WTC11 (cell line): ENCODE results near the gene PKP3. TPM values are rescaled to one million over a fixed set of nuclear protein-coding genes. Genes with fewer than 3 reads are reported as not detected.

Source experiments
- ATAC-seq: fragments of 200-7000 bp; cut with Tn5 transposase; 2 replicates; pipeline ENCODE4 v1.10.0; 2021; ENCODE audit warnings: mild to moderate bottlenecking, moderate library complexity
- CTCF ChIA-PET: fragments of 300-600 bp; sonication (Branson Sonifier 250); formaldehyde crosslinking; loops from one replicate; lab custom pipeline; 2021; ENCODE audit warnings: antibody characterized with exemption; lab: Charles Lee
- POLR2A ChIA-PET: fragments of 350-600 bp; sonication (Branson Sonifier 250); formaldehyde crosslinking; loops from one replicate; lab custom pipeline; 2021; ENCODE audit warnings: antibody characterized with exemption; lab: Charles Lee
- DNase-seq: peaks from one replicate; pipeline ENCODE4 v3.0.0; 2021; ENCODE audit warnings: low spot score
- H3K27ac Mint-ChIP-seq: 2 replicates; pipeline ENCODE4 v1.8.0; 2021; ENCODE audit warnings: mixed read lengths
- H3K27me3 Mint-ChIP-seq: 2 replicates; pipeline ENCODE4 v1.8.0; 2021; ENCODE audit warnings: low read depth, mild to moderate bottlenecking, moderate library complexity, mixed read lengths
- H3K36me3 Mint-ChIP-seq: 2 replicates; pipeline ENCODE4 v1.8.0; 2021; ENCODE audit warnings: mixed read lengths
- H3K4me1 Mint-ChIP-seq: 2 replicates; pipeline ENCODE4 v1.8.0; 2022; ENCODE audit warnings: mixed read lengths
- H3K4me3 Mint-ChIP-seq: 2 replicates; pipeline ENCODE4 v1.8.0; 2021; ENCODE audit warnings: mild to moderate bottlenecking, moderate library complexity, mixed read lengths
- H3K9me3 Mint-ChIP-seq: 2 replicates; pipeline ENCODE4 v1.8.0; 2021; ENCODE audit warnings: mixed read lengths
- EMX1 ChIP-seq: fragments of 250-450 bp; sonication (Bioruptor Pico); IDR thresholded peaks from 2 replicates; pipeline ENCODE4 v1.8.0; 2021; ENCODE audit warnings: mild to moderate bottlenecking
- GABPB1 ChIP-seq: sonication (generic); formaldehyde crosslinking; IDR thresholded peaks from 2 replicates; pipeline ENCODE4 v1.8.1; 2023; ENCODE audit warnings: mild to moderate bottlenecking, missing genetic modification reagents
- GRHL2 ChIP-seq: fragments of 250-450 bp; sonication (Bioruptor Pico); IDR thresholded peaks from 2 replicates; pipeline ENCODE4 v1.8.0; 2022; ENCODE audit warnings: mild to moderate bottlenecking, moderate library complexity; ENCODE audit not compliant: insufficient replicate concordance, severe bottlenecking
- HMGA2 ChIP-seq: fragments of 250-450 bp; sonication (Bioruptor Pico); IDR thresholded peaks from 2 replicates; pipeline ENCODE4 v1.4.0; 2021; ENCODE audit warnings: mild to moderate bottlenecking, moderate library complexity
- JUN ChIP-seq: sonication (generic); formaldehyde crosslinking; IDR thresholded peaks from 2 replicates; pipeline ENCODE4 v1.8.0; 2023; ENCODE audit warnings: mild to moderate bottlenecking, missing genetic modification reagents
- KAT7 ChIP-seq: sonication (generic); formaldehyde crosslinking; IDR thresholded peaks from 2 replicates; pipeline ENCODE4 v1.8.1; 2023; ENCODE audit warnings: missing genetic modification reagents, mild to moderate bottlenecking, borderline replicate concordance
- NR2C2 ChIP-seq: sonication (generic); formaldehyde crosslinking; IDR thresholded peaks from 2 replicates; pipeline ENCODE4 v1.8.0; 2022; ENCODE audit warnings: mild to moderate bottlenecking, missing genetic modification reagents
- SMAD3 ChIP-seq: sonication (generic); formaldehyde crosslinking; IDR thresholded peaks from 2 replicates; pipeline ENCODE4 v1.8.0; 2022; ENCODE audit warnings: missing genetic modification reagents, mild to moderate bottlenecking, borderline replicate concordance
- ZNF121 ChIP-seq: sonication (generic); formaldehyde crosslinking; IDR thresholded peaks from 2 replicates; pipeline ENCODE4 v1.8.0; 2023; ENCODE audit warnings: missing genetic modification reagents
- ZNF232 ChIP-seq: sonication (generic); formaldehyde crosslinking; IDR thresholded peaks from 2 replicates; pipeline ENCODE4 v1.8.0; 2022; ENCODE audit warnings: mild to moderate bottlenecking, missing genetic modification reagents
- ZNF317 ChIP-seq: sonication (generic); formaldehyde crosslinking; IDR thresholded peaks from 2 replicates; pipeline ENCODE4 v1.8.1; 2023; ENCODE audit warnings: low read depth, mild to moderate bottlenecking, moderate library complexity, missing genetic modification reagents, borderline replicate concordance
- ZNF416 ChIP-seq: fragments of 250-450 bp; sonication (Bioruptor Pico); IDR thresholded peaks from 2 replicates; pipeline ENCODE4 v1.9.0; 2021; ENCODE audit warnings: mild to moderate bottlenecking, inconsistent platforms
- total RNA-seq: library from RNA; stranded (reverse); gene quantifications from 3 replicates; pipeline ENCODE4 v1.2.3, GENCODE V29; 2021
- TF ChIP-seq, protein P1 (sequence below): fragments of 250-450 bp; sonication (Bioruptor Pico); IDR thresholded peaks from 2 replicates; pipeline ENCODE4 v1.9.0; 2021; ENCODE audit warnings: mild to moderate bottlenecking, borderline replicate concordance
- TF ChIP-seq, protein P2 (sequence below): sonication (generic); formaldehyde crosslinking; IDR thresholded peaks from 2 replicates; pipeline ENCODE4 v1.8.1; 2022; ENCODE audit warnings: low read depth, missing genetic modification reagents, borderline replicate concordance
- TF ChIP-seq, protein P3 (sequence below): sonication (generic); formaldehyde crosslinking; IDR thresholded peaks from 2 replicates; pipeline ENCODE4 v1.8.1; 2022; ENCODE audit warnings: mild to moderate bottlenecking, moderate library complexity, missing genetic modification reagents
- TF ChIP-seq, protein P4 (sequence below): sonication (generic); formaldehyde crosslinking; IDR thresholded peaks from 2 replicates; pipeline ENCODE4 v1.8.0; 2023; ENCODE audit warnings: missing genetic modification reagents
- TF ChIP-seq, protein P5 (sequence below): fragments of 250-450 bp; sonication (Bioruptor Pico); conservative IDR thresholded peaks from 2 replicates; pipeline ENCODE4 v1.9.0; 2021; ENCODE audit warnings: mild to moderate bottlenecking
- TF ChIP-seq, protein P6 (sequence below): sonication (generic); formaldehyde crosslinking; IDR thresholded peaks from 2 replicates; pipeline ENCODE4 v1.8.1; 2022; ENCODE audit warnings: missing genetic modification reagents, borderline replicate concordance
- TF ChIP-seq, protein P7 (sequence below): sonication (generic); formaldehyde crosslinking; conservative IDR thresholded peaks from 2 replicates; pipeline ENCODE4 v1.8.1; 2023; ENCODE audit warnings: mild to moderate bottlenecking, low read depth, missing genetic modification reagents, moderate library complexity

Gene PKP3
- total RNA-seq, 1 experiment from 2014 or later = 17.3 TPM

DNA sequence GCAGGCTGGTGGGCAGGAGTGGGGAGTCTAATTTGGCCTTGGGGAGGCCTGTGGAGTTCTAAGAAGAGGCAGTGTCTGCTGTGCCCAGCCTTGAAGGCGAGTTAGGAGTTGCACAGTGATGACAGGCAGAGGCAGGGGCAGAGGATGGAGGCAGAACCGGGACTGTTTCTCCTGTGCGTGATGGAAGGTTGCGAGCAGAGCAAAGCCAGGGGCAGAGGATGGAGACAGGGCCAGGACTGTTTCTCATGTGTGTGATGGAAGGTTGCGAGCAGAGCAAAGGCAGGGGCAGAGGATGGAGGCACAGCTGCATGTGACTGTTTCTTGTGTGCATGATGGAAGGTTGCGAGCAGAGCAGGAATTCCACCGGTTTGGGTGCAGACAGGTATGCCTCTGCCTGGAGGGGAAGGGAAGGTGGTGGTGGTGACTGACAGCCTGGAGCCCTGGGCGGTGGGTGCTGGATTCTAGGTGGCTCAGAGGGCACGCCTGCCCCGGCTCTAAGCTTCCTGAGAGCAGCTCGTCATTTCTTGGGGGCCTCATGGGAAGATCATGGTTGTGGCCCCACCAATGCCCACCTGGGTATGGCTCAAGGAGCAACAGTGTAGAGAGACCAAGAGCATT is 16.0 kb upstream of the PKP3 start:
- Mint-ChIP-seq H3K9me3 (0 out of 2 replicates have a peak, but pooled peaks cover 7% of the 10 kb centered on the region), H3K27ac (peak overlapping the region; percentile 47; the same call in 1 of the 2 replicates), H3K4me1 (no peaks in the 10 kb centered on the region), H3K27me3 (no peaks in the 10 kb centered on the region), H3K4me3 (no peak overlapping the region), H3K36me3 (peaks cover 16% of the 10 kb centered on the region)
- ATAC-seq (no peak), DNase-seq (no peak)
- ChIA-PET CTCF (interaction anchor here (2.0 kb wide), 1 partner anchor 127 kb away, joined by 7 read pairs; no protein-coding TSS in a partner anchor), POLR2A (no interaction called here)
- TF ChIP-seq, protein P1, sequence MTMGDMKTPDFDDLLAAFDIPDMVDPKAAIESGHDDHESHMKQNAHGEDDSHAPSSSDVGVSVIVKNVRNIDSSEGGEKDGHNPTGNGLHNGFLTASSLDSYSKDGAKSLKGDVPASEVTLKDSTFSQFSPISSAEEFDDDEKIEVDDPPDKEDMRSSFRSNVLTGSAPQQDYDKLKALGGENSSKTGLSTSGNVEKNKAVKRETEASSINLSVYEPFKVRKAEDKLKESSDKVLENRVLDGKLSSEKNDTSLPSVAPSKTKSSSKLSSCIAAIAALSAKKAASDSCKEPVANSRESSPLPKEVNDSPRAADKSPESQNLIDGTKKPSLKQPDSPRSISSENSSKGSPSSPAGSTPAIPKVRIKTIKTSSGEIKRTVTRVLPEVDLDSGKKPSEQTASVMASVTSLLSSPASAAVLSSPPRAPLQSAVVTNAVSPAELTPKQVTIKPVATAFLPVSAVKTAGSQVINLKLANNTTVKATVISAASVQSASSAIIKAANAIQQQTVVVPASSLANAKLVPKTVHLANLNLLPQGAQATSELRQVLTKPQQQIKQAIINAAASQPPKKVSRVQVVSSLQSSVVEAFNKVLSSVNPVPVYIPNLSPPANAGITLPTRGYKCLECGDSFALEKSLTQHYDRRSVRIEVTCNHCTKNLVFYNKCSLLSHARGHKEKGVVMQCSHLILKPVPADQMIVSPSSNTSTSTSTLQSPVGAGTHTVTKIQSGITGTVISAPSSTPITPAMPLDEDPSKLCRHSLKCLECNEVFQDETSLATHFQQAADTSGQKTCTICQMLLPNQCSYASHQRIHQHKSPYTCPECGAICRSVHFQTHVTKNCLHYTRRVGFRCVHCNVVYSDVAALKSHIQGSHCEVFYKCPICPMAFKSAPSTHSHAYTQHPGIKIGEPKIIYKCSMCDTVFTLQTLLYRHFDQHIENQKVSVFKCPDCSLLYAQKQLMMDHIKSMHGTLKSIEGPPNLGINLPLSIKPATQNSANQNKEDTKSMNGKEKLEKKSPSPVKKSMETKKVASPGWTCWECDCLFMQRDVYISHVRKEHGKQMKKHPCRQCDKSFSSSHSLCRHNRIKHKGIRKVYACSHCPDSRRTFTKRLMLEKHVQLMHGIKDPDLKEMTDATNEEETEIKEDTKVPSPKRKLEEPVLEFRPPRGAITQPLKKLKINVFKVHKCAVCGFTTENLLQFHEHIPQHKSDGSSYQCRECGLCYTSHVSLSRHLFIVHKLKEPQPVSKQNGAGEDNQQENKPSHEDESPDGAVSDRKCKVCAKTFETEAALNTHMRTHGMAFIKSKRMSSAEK = no peak
- no peak for TF ChIP-seq GABPB1
- no peak for TF ChIP-seq JUN
- no peak for TF ChIP-seq EMX1 (CRISPR knock-in tag)
- TF ChIP-seq KAT7 = no peak
- TF ChIP-seq, protein P2, sequence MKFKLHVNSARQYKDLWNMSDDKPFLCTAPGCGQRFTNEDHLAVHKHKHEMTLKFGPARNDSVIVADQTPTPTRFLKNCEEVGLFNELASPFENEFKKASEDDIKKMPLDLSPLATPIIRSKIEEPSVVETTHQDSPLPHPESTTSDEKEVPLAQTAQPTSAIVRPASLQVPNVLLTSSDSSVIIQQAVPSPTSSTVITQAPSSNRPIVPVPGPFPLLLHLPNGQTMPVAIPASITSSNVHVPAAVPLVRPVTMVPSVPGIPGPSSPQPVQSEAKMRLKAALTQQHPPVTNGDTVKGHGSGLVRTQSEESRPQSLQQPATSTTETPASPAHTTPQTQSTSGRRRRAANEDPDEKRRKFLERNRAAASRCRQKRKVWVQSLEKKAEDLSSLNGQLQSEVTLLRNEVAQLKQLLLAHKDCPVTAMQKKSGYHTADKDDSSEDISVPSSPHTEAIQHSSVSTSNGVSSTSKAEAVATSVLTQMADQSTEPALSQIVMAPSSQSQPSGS = no peak
- TF ChIP-seq ZNF121 = no peak
- TF ChIP-seq ZNF317 (CRISPR knock-in tag) = no peak
- no peak for TF ChIP-seq GRHL2 (CRISPR knock-in tag)
- TF ChIP-seq NR2C2 (CRISPR knock-in tag) = no peak
- TF ChIP-seq ZNF232 (CRISPR knock-in tag) = no peak
- TF ChIP-seq, protein P3, sequence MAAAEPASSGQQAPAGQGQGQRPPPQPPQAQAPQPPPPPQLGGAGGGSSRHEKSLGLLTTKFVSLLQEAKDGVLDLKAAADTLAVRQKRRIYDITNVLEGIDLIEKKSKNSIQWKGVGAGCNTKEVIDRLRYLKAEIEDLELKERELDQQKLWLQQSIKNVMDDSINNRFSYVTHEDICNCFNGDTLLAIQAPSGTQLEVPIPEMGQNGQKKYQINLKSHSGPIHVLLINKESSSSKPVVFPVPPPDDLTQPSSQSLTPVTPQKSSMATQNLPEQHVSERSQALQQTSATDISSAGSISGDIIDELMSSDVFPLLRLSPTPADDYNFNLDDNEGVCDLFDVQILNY (CRISPR knock-in tag) = no peak
- TF ChIP-seq, protein P4, sequence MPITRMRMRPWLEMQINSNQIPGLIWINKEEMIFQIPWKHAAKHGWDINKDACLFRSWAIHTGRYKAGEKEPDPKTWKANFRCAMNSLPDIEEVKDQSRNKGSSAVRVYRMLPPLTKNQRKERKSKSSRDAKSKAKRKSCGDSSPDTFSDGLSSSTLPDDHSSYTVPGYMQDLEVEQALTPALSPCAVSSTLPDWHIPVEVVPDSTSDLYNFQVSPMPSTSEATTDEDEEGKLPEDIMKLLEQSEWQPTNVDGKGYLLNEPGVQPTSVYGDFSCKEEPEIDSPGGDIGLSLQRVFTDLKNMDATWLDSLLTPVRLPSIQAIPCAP = no peak
- TF ChIP-seq, protein P5, sequence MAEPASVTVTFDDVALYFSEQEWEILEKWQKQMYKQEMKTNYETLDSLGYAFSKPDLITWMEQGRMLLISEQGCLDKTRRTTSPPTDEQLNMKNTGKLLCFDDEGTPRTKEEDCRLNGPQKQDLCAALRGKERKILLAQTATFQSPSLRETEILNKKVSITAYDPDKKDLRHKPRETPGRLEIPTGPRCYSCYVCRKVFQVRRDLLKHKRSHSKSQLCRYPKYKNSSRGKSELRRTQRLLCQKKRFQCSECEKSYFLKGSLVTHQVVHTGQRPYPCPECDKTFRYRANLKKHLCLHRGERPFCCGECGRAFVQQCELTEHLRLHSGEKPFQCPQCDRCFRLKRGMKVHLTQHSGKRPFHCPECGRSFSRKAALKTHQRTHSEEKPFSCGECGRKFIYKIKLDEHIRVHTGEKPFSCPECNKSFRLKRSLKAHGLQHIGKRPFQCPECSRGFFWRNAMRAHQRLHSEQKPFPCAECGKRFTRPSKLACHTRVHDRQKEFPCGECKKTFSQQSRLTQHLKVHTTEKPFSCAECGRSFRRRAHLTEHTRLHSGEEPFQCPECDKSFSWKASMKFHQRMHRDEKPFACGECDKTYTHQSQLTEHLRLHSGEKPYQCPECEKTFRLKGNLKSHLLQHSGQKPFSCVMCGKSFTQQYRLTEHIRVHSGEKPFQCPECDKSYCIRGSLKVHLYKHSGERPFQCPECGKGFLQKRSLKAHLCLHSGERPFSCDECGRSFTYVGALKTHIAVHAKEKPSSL (CRISPR knock-in tag) = no peak
- TF ChIP-seq, protein P6, sequence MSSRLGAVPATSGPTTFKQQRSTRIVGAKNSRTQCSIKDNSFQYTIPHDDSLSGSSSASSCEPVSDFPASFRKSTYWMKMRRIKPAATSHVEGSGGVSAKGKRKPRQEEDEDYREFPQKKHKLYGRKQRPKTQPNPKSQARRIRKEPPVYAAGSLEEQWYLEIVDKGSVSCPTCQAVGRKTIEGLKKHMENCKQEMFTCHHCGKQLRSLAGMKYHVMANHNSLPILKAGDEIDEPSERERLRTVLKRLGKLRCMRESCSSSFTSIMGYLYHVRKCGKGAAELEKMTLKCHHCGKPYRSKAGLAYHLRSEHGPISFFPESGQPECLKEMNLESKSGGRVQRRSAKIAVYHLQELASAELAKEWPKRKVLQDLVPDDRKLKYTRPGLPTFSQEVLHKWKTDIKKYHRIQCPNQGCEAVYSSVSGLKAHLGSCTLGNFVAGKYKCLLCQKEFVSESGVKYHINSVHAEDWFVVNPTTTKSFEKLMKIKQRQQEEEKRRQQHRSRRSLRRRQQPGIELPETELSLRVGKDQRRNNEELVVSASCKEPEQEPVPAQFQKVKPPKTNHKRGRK = no peak
- TF ChIP-seq SMAD3 (CRISPR knock-in tag) = no peak
- TF ChIP-seq HMGA2 (CRISPR knock-in tag) = no peak
- TF ChIP-seq, protein P7, sequence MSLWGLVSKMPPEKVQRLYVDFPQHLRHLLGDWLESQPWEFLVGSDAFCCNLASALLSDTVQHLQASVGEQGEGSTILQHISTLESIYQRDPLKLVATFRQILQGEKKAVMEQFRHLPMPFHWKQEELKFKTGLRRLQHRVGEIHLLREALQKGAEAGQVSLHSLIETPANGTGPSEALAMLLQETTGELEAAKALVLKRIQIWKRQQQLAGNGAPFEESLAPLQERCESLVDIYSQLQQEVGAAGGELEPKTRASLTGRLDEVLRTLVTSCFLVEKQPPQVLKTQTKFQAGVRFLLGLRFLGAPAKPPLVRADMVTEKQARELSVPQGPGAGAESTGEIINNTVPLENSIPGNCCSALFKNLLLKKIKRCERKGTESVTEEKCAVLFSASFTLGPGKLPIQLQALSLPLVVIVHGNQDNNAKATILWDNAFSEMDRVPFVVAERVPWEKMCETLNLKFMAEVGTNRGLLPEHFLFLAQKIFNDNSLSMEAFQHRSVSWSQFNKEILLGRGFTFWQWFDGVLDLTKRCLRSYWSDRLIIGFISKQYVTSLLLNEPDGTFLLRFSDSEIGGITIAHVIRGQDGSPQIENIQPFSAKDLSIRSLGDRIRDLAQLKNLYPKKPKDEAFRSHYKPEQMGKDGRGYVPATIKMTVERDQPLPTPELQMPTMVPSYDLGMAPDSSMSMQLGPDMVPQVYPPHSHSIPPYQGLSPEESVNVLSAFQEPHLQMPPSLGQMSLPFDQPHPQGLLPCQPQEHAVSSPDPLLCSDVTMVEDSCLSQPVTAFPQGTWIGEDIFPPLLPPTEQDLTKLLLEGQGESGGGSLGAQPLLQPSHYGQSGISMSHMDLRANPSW = no peak
- no peak for TF ChIP-seq ZNF416 (CRISPR knock-in tag)
